GM19455 (cell line): ENCODE measurements around the gene MAP2K4.
"Not testable (repeated sequence)": the region's sequence is repeated elsewhere in the genome, so short reads cannot be mapped to it uniquely, and the experiment has no call there.

ENCODE experiments used
- ATAC-seq: cut with Tn5 transposase; IDR thresholded peaks from one replicate; pipeline ENCODE4 v1.9.1; 2021; ENCODE audit not compliant: unreplicated experiment

The MAP2K4 gene

GRCh38 chr17:12020642-12021622, at the start of gene MAP2K4:
TSS of gene MAP2K4 (plus strand) at chr17:12020877. CDS start at chr17:12020887, 10 bp downstream.
- ATAC-seq: peak; percentile 87

- ATAC-seq: not testable (repeated sequence)
Observed at GRCh38 chr17:11972741-11973140, 47.9 kb upstream of the MAP2K4 start.

- ATAC-seq: no peak
Observed at GRCh38 chr17:11979795-11980194, 40.9 kb upstream of the MAP2K4 start.

- no peak for ATAC-seq
Observed at GRCh38 chr17:11980813-11981212, 39.9 kb upstream of the MAP2K4 start.

GRCh38 chr17:11981862-11982261, 38.8 kb upstream of the MAP2K4 start:
- ATAC-seq: no peak

- ATAC-seq: no peak
Observed at GRCh38 chr17:11986179-11986941, 34.3 kb upstream of the MAP2K4 start.

- ATAC-seq: no peak
Observed at GRCh38 chr17:11986942-11987329, 33.7 kb upstream of the MAP2K4 start.

GRCh38 chr17:11990363-11990983, 30.2 kb upstream of the MAP2K4 start:
- ATAC-seq: no peak

- ATAC-seq: no peak
Observed at GRCh38 chr17:11991461-11991860, 29.2 kb upstream of the MAP2K4 start.

- ATAC-seq: peak; percentile 42
Observed at GRCh38 chr17:11996722-11997146, 23.9 kb upstream of the MAP2K4 start.

- peak; percentile 96 for ATAC-seq
Observed at GRCh38 chr17:11997147-11997971, 23.3 kb upstream of the MAP2K4 start, which contains the start of gene ZNF18. TSS of gene ZNF18 (minus strand) at chr17:11997475. CDS start at chr17:11992829, 4,646 bp downstream.

GRCh38 chr17:11997972-11998233, 22.8 kb upstream of the MAP2K4 start:
- ATAC-seq: no peak

GRCh38 chr17:11999696-12000095, 21.0 kb upstream of the MAP2K4 start:
- no peak for ATAC-seq

- ATAC-seq: no peak
Observed at GRCh38 chr17:12007466-12007865, 13.2 kb upstream of the MAP2K4 start.

GRCh38 chr17:12021623-12022140, 1.0 kb downstream of the MAP2K4 start:
- no peak for ATAC-seq

GRCh38 chr17:12022310-12022709, 1.6 kb downstream of the MAP2K4 start:
- no peak for ATAC-seq

- no peak for ATAC-seq
Observed at GRCh38 chr17:12024327-12024726, 3.6 kb downstream of the MAP2K4 start.

GRCh38 chr17:12027658-12028057, 7.0 kb downstream of the MAP2K4 start:
- no peak for ATAC-seq

GRCh38 chr17:12028611-12029010, 7.9 kb downstream of the MAP2K4 start:
- ATAC-seq: no peak

- no peak for ATAC-seq
Observed at GRCh38 chr17:12034538-12034937, 13.9 kb downstream of the MAP2K4 start.
